Mesodermal cell (in vitro differentiated cells): ENCODE data around the gene TMEM86A.
A peak's percentile ranks its signal among the peaks of the same experiment; 100 is the strongest.

Experiments used
- H3K27ac ChIP-seq: 2 replicates; pipeline ENCODE4 v1.7.0; 2013; ENCODE audit warnings: mild to moderate bottlenecking, low read depth, low read length, moderate library complexity; ENCODE audit not compliant: severe bottlenecking
- H3K36me3 ChIP-seq: 2 replicates; pipeline ENCODE4 v1.7.1; 2013; ENCODE audit warnings: mild to moderate bottlenecking, low read length, moderate library complexity; ENCODE audit not compliant: control insufficient read depth, insufficient read depth
- H3K4me1 ChIP-seq: one replicate; pipeline ENCODE4 v1.7.1; 2013; ENCODE audit warnings: mild to moderate bottlenecking, low read length; ENCODE audit not compliant: insufficient read depth, control insufficient read depth, poor library complexity, severe bottlenecking
- H3K4me3 ChIP-seq: 2 replicates; pipeline ENCODE4 v1.7.0; 2013; ENCODE audit warnings: low read length, control low read depth, mild to moderate bottlenecking; ENCODE audit not compliant: insufficient read depth, poor library complexity, severe bottlenecking; ENCODE audit errors: extremely low read depth
- H3K9me3 ChIP-seq: 2 replicates; pipeline ENCODE4 v1.7.1; 2013; ENCODE audit warnings: mild to moderate bottlenecking, low read length, moderate library complexity; ENCODE audit not compliant: control insufficient read depth
- WGBS, 2 experiments: methylation state at CpG; one replicate each; pipeline ENCODE4 v1.1.5; 2013; ENCODE audit warnings: missing lambda C conversion rate in 2 of 2; ENCODE audit not compliant: insufficient coverage in 2 of 2; 5-methylcytosine and 5-hydroxymethylcytosine counted together

The TMEM86A gene

GRCh38 chr11:18710545-18710944 is 12.0 kb downstream of the TMEM86A start:
- H3K4me1 ChIP-seq, result no peaks in the 10 kb centered on the region
- WGBS, 2 experiments, result 80 to 81% methylated on average over 1 to 4 of the region's 5 CpGs
- H3K9me3 ChIP-seq, result no peaks in the 10 kb centered on the region
- no peaks in the 10 kb centered on the region for H3K36me3 ChIP-seq
- H3K4me3 ChIP-seq, result no peak overlapping the region
- H3K27ac ChIP-seq, result no peak overlapping the region

- Histone ChIP-seq H3K36me3 (no peaks in the 10 kb centered on the region), H3K9me3 (no peaks in the 10 kb centered on the region), H3K27ac (no peak overlapping the region), H3K4me3 (no peak overlapping the region), H3K4me1 (no peaks in the 10 kb centered on the region)
- WGBS, 2 experiments, result 87 to 89% methylated on average over 22 to 25 of the region's 26 CpGs
Measured at GRCh38 chr11:18713646-18714442, 15.3 kb downstream of the TMEM86A start.

- Histone ChIP-seq H3K27ac (no peak overlapping the region), H3K4me3 (no peak overlapping the region), H3K4me1 (no peaks in the 10 kb centered on the region), H3K36me3 (no peaks in the 10 kb centered on the region), H3K9me3 (no peaks in the 10 kb centered on the region)
- 67 to 75% methylated on average over 3 to 9 of the region's 10 CpGs for WGBS, 2 experiments
Measured at GRCh38 chr11:18714443-18714780, 15.8 kb downstream of the TMEM86A start.

- Histone ChIP-seq H3K4me1 (no peaks in the 10 kb centered on the region), H3K4me3 (no peak overlapping the region), H3K27ac (no peak overlapping the region), H3K9me3 (no peaks in the 10 kb centered on the region), H3K36me3 (no peaks in the 10 kb centered on the region)
- 73% methylated on average over 6 of the region's 7 CpGs for WGBS, 2 experiments
Measured at GRCh38 chr11:18715476-18715875, 16.9 kb downstream of the TMEM86A start.

- Histone ChIP-seq H3K4me1 (peaks cover 5% of the 10 kb centered on the region), H3K36me3 (no peaks in the 10 kb centered on the region), H3K4me3 (no peak overlapping the region), H3K27ac (no peak overlapping the region), H3K9me3 (no peaks in the 10 kb centered on the region)
- 91% methylated on average over 4 to 5 of the region's 5 CpGs for WGBS, 2 experiments
Measured at GRCh38 chr11:18720091-18720807, 21.7 kb downstream of the TMEM86A start.

GRCh38 chr11:18720808-18721560 is 22.4 kb downstream of the TMEM86A start:
- Histone ChIP-seq H3K36me3 (no peaks in the 10 kb centered on the region), H3K27ac (peak overlapping the region; percentile 59), H3K4me1 (peaks cover 5% of the 10 kb centered on the region), H3K4me3 (peak overlapping the region; percentile 53), H3K9me3 (no peaks in the 10 kb centered on the region)
- WGBS, 2 experiments, result 7 to 9% methylated on average over 35 to 41 of the region's 41 CpGs

- 1 to 3% methylated on average over 29 to 30 of the region's 36 CpGs for WGBS, 2 experiments
- Histone ChIP-seq H3K36me3 (no peaks in the 10 kb centered on the region), H3K4me3 (peak overlapping the region; percentile 53), H3K4me1 (peaks cover 8% of the 10 kb centered on the region), H3K9me3 (no peaks in the 10 kb centered on the region), H3K27ac (peak overlapping the region; percentile 59)
Measured at GRCh38 chr11:18721561-18722292, 23.1 kb downstream of the TMEM86A start.

- H3K36me3 ChIP-seq, result no peaks in the 10 kb centered on the region
- H3K27ac ChIP-seq, result no peak overlapping the region
- WGBS, 2 experiments, result no CpG with 5 or more reads among the region's 1 CpG
- no peaks in the 10 kb centered on the region for H3K9me3 ChIP-seq
- H3K4me1 ChIP-seq, result peaks cover 8% of the 10 kb centered on the region
- peak overlapping the region; percentile 53 for H3K4me3 ChIP-seq
Measured at GRCh38 chr11:18722293-18722637, 23.7 kb downstream of the TMEM86A start.

GRCh38 chr11:18723991-18724390 is 25.4 kb downstream of the TMEM86A start:
- Histone ChIP-seq H3K36me3 (no peaks in the 10 kb centered on the region), H3K27ac (no peak overlapping the region), H3K9me3 (no peaks in the 10 kb centered on the region), H3K4me1 (peaks cover 8% of the 10 kb centered on the region), H3K4me3 (no peak overlapping the region)
- 40 to 56% methylated on average over 1 to 3 of the region's 7 CpGs for WGBS, 2 experiments

- 60 to 63% methylated on average over 1 to 3 of the region's 7 CpGs for WGBS, 2 experiments
- Histone ChIP-seq H3K36me3 (no peaks in the 10 kb centered on the region), H3K27ac (no peak within 1 kb of the TSS), H3K9me3 (no peaks in the 10 kb centered on the region), H3K4me3 (no peak within 1 kb of the TSS), H3K4me1 (peaks cover 8% of the 10 kb centered on the region)
Measured at GRCh38 chr11:18726040-18726439, 27.5 kb downstream of the TMEM86A start, which contains the start of gene IGSF22. IGSF22 (minus strand) TSS chr11:18726188; CDS start chr11:18724236, 1,952 bp downstream.
